Vagina (tissue), 2 donors: Measurements from ENCODE around the gene MGA. TPM values are rescaled to one million over a fixed set of nuclear protein-coding genes. Genes with fewer than 3 reads are reported as not detected.

ENCODE experiments used
- DNase-seq, 2 donors: peaks; one replicate each; pipeline ENCODE4 v3.0.0-alpha.2; 2017; ENCODE audit errors: extremely low spot score in 2 of 2
- H3K27ac ChIP-seq: fragments of 200-600 bp; sonication (generic); one replicate; pipeline ENCODE4 v1.5.1; 2019
- H3K27me3 ChIP-seq: fragments of 200-600 bp; sonication (generic); one replicate; pipeline ENCODE4 v1.5.1; 2019
- H3K36me3 ChIP-seq, 2 donors: fragments of 200-600 bp; sonication (generic); one replicate each; pipeline ENCODE4 v1.5.1; 2017 to 2019
- H3K4me1 ChIP-seq: fragments of 200-600 bp; sonication (generic); one replicate; pipeline ENCODE4 v1.5.1; 2019
- H3K4me3 ChIP-seq, 2 donors: fragments of 200-600 bp; sonication (generic); 1 replicate in 1 of 2; 2 replicates in 1 of 2; pipeline ENCODE4 v1.5.1; 2016 to 2019
- H3K9me3 ChIP-seq: fragments of 200-600 bp; sonication (generic); one replicate; pipeline ENCODE4 v1.5.1; 2019
- POLR2A ChIP-seq, 2 donors: fragments of 450-650 bp; IDR thresholded peaks; one replicate each; pipeline ENCODE4 v1.6.1; 2017; ENCODE audit warnings: antibody characterized with exemption in 2 of 2, mild to moderate bottlenecking in 2 of 2, moderate library complexity in 2 of 2
- POLR2AphosphoS5 ChIP-seq, 2 donors: sonication (generic); formaldehyde crosslinking; IDR thresholded peaks; one replicate each; pipeline ENCODE4 v1.9.0; 2017; ENCODE audit warnings: antibody characterized with exemption in 2 of 2, mild to moderate bottlenecking in 2 of 2, low read depth in 1 of 2; ENCODE audit not compliant: insufficient read depth in 1 of 2
- intact Hi-C: fragments of 100-400 bp; cut with DNase I; formaldehyde crosslinking; loops from one replicate; pipeline ENCODE4 v1.15.1; 2023
- total RNA-seq: library from RNA; depleted of rRNA; stranded (reverse); fragments of >200 nt; gene quantifications from one replicate; pipeline ENCODE4 v1.2.3, GENCODE V29; 2016
- TF ChIP-seq, protein P1 (sequence below), 3 experiments: fragments of 450-650 bp in 2 of 3; fragments of 200-600 bp in 1 of 3; sonication (generic) in 1 of 3; IDR thresholded peaks; one replicate each; pipeline ENCODE4 v1.5.1; 2017 to 2019; ENCODE audit warnings: antibody characterized with exemption in 3 of 3, mild to moderate bottlenecking in 2 of 3, moderate library complexity in 2 of 3

MGA gene
- total RNA-seq, 1 donor from 2014 or later: 44.2 TPM

DNA sequence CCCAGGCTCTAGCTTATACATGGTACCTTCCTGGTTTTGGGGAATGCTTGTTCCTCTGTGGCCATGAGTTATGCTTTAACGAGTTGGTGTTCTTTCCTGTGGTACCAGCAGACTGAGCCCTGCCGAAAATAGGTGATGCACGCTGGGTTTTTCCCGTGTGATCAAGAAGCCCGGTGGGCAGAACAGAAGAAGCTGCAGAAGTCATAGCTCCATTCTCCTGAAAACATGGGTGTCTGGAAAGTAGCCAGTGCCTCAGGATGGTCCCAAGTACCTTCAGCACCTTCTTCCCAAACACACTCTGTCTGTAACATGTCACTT, 139.2 kb downstream of the MGA start:
- no peak overlapping the region for H3K27ac ChIP-seq
- H3K4me1 ChIP-seq: peaks cover 68% of the 10 kb centered on the region
- no peak overlapping the region for H3K4me3 ChIP-seq
- TF ChIP-seq, protein P1, sequence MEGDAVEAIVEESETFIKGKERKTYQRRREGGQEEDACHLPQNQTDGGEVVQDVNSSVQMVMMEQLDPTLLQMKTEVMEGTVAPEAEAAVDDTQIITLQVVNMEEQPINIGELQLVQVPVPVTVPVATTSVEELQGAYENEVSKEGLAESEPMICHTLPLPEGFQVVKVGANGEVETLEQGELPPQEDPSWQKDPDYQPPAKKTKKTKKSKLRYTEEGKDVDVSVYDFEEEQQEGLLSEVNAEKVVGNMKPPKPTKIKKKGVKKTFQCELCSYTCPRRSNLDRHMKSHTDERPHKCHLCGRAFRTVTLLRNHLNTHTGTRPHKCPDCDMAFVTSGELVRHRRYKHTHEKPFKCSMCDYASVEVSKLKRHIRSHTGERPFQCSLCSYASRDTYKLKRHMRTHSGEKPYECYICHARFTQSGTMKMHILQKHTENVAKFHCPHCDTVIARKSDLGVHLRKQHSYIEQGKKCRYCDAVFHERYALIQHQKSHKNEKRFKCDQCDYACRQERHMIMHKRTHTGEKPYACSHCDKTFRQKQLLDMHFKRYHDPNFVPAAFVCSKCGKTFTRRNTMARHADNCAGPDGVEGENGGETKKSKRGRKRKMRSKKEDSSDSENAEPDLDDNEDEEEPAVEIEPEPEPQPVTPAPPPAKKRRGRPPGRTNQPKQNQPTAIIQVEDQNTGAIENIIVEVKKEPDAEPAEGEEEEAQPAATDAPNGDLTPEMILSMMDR (IDR thresholded peaks at IDR 0.05): no peak
- TF ChIP-seq POLR2AphosphoS5 (IDR thresholded peaks at IDR 0.05; ENCODE audit: insufficient read depth in 1 of 2, low read depth in 1 of 2) (no peak), POLR2A (IDR thresholded peaks at IDR 0.05) (no peak)
- no peaks in the 10 kb centered on the region for H3K9me3 ChIP-seq
- DNase-seq: no peak
- H3K36me3 ChIP-seq: peaks cover 0 to 13% of the 10 kb centered on the region in 2 donors
- intact Hi-C loops: no loop called here
- no peaks in the 10 kb centered on the region for H3K27me3 ChIP-seq

DNA sequence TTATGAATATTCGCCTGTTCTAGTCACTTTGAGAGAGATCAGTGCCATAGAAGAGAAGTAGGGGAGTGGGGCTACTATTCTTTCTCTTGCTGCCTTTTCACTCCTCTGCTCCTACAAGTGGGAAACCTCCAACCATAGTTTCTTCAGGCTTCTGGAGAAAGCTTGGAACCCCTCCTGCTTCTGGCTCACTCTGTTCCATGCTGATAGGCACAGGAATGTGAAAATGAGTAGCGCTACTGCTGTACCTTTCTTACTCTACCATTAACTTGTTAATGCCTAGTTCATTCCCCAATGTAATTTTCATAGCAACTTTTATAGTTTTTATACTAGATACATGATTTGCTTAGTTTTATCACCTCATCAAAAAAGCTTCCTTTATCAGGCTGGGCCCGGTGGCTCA, 141.0 kb downstream of the MGA start:
- DNase-seq: no peak
- Histone ChIP-seq H3K4me3 (no peak overlapping the region), H3K36me3 (peaks cover 0 to 13% of the 10 kb centered on the region in 2 donors), H3K9me3 (no peaks in the 10 kb centered on the region), H3K27ac (no peak overlapping the region), H3K27me3 (no peaks in the 10 kb centered on the region), H3K4me1 (peaks cover 68% of the 10 kb centered on the region)
- intact Hi-C loops: no loop called here
- TF ChIP-seq POLR2AphosphoS5 (IDR thresholded peaks at IDR 0.05; ENCODE audit: insufficient read depth in 1 of 2, low read depth in 1 of 2) (no peak), POLR2A (IDR thresholded peaks at IDR 0.05) (no peak)
- TF ChIP-seq, protein P1 (IDR thresholded peaks at IDR 0.05): no peak

DNA sequence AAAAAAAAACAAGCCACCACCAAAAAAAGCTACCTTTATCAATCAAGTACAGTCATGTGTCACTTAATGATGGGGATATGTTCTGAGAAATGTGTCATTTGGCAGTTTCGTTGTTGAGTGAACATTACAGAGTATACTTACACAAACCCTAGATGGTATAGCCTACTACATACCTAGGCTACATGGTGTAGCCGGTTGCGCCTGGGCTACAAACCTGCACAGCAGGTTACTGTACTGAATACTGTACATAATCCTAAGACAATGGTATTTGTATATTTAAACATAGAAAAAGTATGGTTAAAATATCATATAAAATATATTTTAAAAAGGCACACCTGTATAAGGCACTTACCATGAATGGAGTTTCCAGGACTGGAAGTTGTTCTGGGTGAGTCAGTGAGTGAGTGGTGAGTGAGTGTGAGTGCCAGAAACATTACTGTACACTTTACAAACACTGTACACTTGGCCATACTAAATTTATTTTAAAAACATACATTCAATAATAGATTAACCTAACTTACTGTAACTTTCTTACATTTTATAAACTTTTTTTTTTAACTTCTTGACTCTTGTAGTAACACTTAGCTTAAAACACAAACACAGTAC, 141.7 kb downstream of the MGA start:
- peaks cover 68% of the 10 kb centered on the region for H3K4me1 ChIP-seq

DNA sequence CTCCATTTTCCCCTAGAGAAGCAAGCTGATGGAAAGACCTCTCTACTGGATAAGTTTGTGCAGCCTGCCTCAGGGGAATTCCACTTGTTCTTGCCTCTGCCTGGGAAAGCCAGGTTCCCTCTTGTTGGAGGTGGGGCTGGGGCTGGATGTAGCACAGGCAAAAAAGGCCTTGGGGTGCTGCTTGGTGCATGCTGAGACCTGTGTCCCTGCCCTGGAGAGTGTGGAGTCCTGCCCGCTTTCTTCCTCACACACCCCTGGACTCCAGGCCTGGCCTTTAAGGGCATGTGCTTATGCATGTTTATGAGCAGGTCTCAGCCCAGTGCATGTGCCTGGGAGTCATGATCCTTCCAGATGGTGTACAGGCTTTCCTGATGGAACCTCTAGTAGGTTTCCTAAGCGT, 144.2 kb downstream of the MGA start:
- TF ChIP-seq POLR2AphosphoS5 (IDR thresholded peaks at IDR 0.05; ENCODE audit: insufficient read depth in 1 of 2, low read depth in 1 of 2) (no peak), POLR2A (IDR thresholded peaks at IDR 0.05) (no peak)
- TF ChIP-seq, protein P1 (IDR thresholded peaks at IDR 0.05): no peak
- Histone ChIP-seq H3K27me3 (no peaks in the 10 kb centered on the region), H3K9me3 (no peaks in the 10 kb centered on the region), H3K27ac (peak overlapping the region; percentile 72), H3K36me3 (peaks cover 0 to 13% of the 10 kb centered on the region in 2 donors), H3K4me3 (no peak overlapping the region), H3K4me1 (peaks cover 48% of the 10 kb centered on the region)
- intact Hi-C loops: no loop called here
- DNase-seq: peak in 1 of 2 donors; percentile 89

More for the DNA sequence above, 141.7 kb downstream of the MGA start:
- no peaks in the 10 kb centered on the region for H3K9me3 ChIP-seq
- H3K4me3 ChIP-seq: no peak overlapping the region
- peak in 1 of 2 donors; percentile 45 for TF ChIP-seq POLR2AphosphoS5 (IDR thresholded peaks at IDR 0.05; ENCODE audit: insufficient read depth in 1 of 2, low read depth in 1 of 2)
- TF ChIP-seq POLR2A (IDR thresholded peaks at IDR 0.05): no peak
- TF ChIP-seq, protein P1 (IDR thresholded peaks at IDR 0.05): no peak
- peak overlapping the region; percentile 29 for H3K27ac ChIP-seq
- DNase-seq: no peak
- H3K27me3 ChIP-seq: no peaks in the 10 kb centered on the region
- peaks cover 0 to 13% of the 10 kb centered on the region in 2 donors for H3K36me3 ChIP-seq
- intact Hi-C loops: no loop called here

DNA sequence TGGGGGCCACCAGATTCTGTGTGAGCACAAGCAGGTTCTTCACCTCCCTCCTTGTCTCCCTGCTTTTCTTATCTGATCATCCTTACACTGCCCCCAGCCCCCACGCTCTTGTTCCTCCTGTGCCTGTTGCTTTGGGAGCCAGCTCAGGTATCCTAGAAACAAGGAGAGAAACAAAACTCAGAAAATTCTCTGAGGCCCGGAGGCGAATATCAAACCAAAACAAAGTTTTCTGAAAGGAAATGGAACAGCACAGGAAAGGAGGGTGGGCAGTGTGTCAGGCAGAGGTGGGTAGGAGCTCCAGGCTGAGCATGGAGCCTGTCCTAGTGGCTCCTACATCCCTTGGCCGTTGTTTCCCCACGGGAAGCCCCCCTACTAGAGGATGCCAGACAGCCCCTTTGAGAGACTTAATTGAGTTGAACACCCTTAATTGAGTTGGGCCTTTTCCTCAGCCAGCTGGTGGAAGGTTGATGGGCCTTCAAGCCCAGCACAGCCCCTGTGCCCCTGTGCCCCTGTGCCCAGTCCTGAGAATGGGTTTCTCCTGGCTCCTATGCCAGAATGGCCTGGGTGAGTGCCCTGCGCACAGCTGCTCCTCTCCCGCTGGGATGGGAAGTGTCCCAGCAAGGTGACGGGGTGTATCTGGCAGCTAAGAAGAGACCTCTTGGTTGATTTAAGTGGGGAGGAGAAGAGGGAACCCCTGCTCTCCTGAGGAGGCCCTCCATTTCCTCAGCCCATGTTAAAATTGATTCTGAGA, 144.9 kb downstream of the MGA start:
- Histone ChIP-seq H3K4me1 (peaks cover 47% of the 10 kb centered on the region), H3K9me3 (no peaks in the 10 kb centered on the region), H3K27ac (peak overlapping the region; percentile 72), H3K27me3 (no peaks in the 10 kb centered on the region), H3K4me3 (no peak overlapping the region), H3K36me3 (peaks cover 0 to 9% of the 10 kb centered on the region in 2 donors)
- DNase-seq: peak in 1 of 2 donors; percentile 67
- intact Hi-C loops: no loop called here
- TF ChIP-seq, protein P1 (IDR thresholded peaks at IDR 0.05): no peak
- no peak for TF ChIP-seq POLR2AphosphoS5 (IDR thresholded peaks at IDR 0.05; ENCODE audit: insufficient read depth in 1 of 2, low read depth in 1 of 2)
